NCI-H446 treated with DMSO at 0.1 percent for 48 hours (cell line): ENCODE results near the gene FHAD1.

Experiments
- DNase-seq: peaks from one replicate; lab custom pipeline; 2025; lab: John Stamatoyannopoulos, UW

The FHAD1 gene

GRCh38 chr1:15246960-15247614 is at the start of gene FHAD1:
Gene FHAD1 (plus strand): TSS chr1:15247223. CDS start chr1:15251785, 4,562 bp downstream.
- no peak for DNase-seq

- no peak for DNase-seq
These were observed 49.2 kb upstream of the FHAD1 start for GRCh38 chr1:15197591-15198447.

- DNase-seq = no peak
These were observed 48.3 kb upstream of the FHAD1 start for GRCh38 chr1:15198684-15199083.

GRCh38 chr1:15201221-15201620 is 45.8 kb upstream of the FHAD1 start:
- no peak for DNase-seq

GRCh38 chr1:15201849-15202551 is 45.0 kb upstream of the FHAD1 start:
- DNase-seq = no peak

GRCh38 chr1:15204931-15205330 is 42.1 kb upstream of the FHAD1 start:
- no peak for DNase-seq

GRCh38 chr1:15205586-15206346 is 41.3 kb upstream of the FHAD1 start:
- no peak for DNase-seq

GRCh38 chr1:15206418-15207030 is 40.5 kb upstream of the FHAD1 start:
- no peak for DNase-seq

GRCh38 chr1:15207031-15207828 is 39.8 kb upstream of the FHAD1 start:
- no peak for DNase-seq

GRCh38 chr1:15207829-15208429 is 39.1 kb upstream of the FHAD1 start:
- no peak for DNase-seq

GRCh38 chr1:15210651-15211375 is 36.2 kb upstream of the FHAD1 start:
- no peak for DNase-seq

- DNase-seq = no peak
These were observed 35.6 kb upstream of the FHAD1 start for GRCh38 chr1:15211424-15211823.

- no peak for DNase-seq
These were observed 34.6 kb upstream of the FHAD1 start for GRCh38 chr1:15212216-15212953.

- no peak for DNase-seq
These were observed 34.1 kb upstream of the FHAD1 start for GRCh38 chr1:15212954-15213291.

- DNase-seq = no peak
These were observed 33.6 kb upstream of the FHAD1 start for GRCh38 chr1:15213341-15213821.

- DNase-seq = no peak
These were observed 32.5 kb upstream of the FHAD1 start for GRCh38 chr1:15214527-15214926.

- DNase-seq = no peak
These were observed 31.9 kb upstream of the FHAD1 start for GRCh38 chr1:15215116-15215515.

- DNase-seq = no peak
These were observed 29.4 kb upstream of the FHAD1 start for GRCh38 chr1:15217654-15218053.
